ENCODE results near the gene NT5C. TPM values are rescaled to one million over a fixed set of nuclear protein-coding genes. Genes with fewer than 3 reads are reported as not detected.

NT5C gene
- total RNA-seq, 3 donors from 2014 or later, result 79.6 to 106 (median 91.4) TPM

GRCh38 chr17:75124819-75125162, 6.8 kb downstream of the NT5C start:
- intact Hi-C loops (cut with DNase I; ENCODE audit: low total_unique reads), result no loop called here
- H3K27ac ChIP-seq, result peak overlapping the region in 1 of 2 donors; percentile 43
- no peak for DNase-seq (ENCODE audit: low spot score in 2 of 2)
- TF ChIP-seq CTCF (IDR thresholded peaks at IDR 0.05) (no peak), POLR2AphosphoS5 (IDR thresholded peaks at IDR 0.05) (no peak), POLR2A (IDR thresholded peaks at IDR 0.05) (no peak)
- H3K9me3 ChIP-seq, result no peaks in the 10 kb centered on the region
- H3K4me3 ChIP-seq, result no peak overlapping the region
- H3K36me3 ChIP-seq, result no peaks in the 10 kb centered on the region
- H3K4me1 ChIP-seq, result no peaks in the 10 kb centered on the region
- no peaks in the 10 kb centered on the region for H3K27me3 ChIP-seq

GRCh38 chr17:75124041-75124818, 7.3 kb downstream of the NT5C start:
- TF ChIP-seq CTCF (IDR thresholded peaks at IDR 0.05) (no peak), POLR2A (IDR thresholded peaks at IDR 0.05) (no peak), POLR2AphosphoS5 (IDR thresholded peaks at IDR 0.05) (no peak)
- DNase-seq (ENCODE audit: low spot score in 2 of 2), result no peak
- no peaks in the 10 kb centered on the region for H3K9me3 ChIP-seq
- intact Hi-C loops (cut with DNase I; ENCODE audit: low total_unique reads), result no loop called here
- peak overlapping the region in 1 of 2 donors; percentile 43 for H3K27ac ChIP-seq
- no peak overlapping the region for H3K4me3 ChIP-seq
- H3K4me1 ChIP-seq, result no peaks in the 10 kb centered on the region
- no peaks in the 10 kb centered on the region for H3K36me3 ChIP-seq
- no peaks in the 10 kb centered on the region for H3K27me3 ChIP-seq

GRCh38 chr17:75118307-75118706, 13.2 kb downstream of the NT5C start:
- H3K4me3 ChIP-seq, result no peak overlapping the region
- no peak for DNase-seq (ENCODE audit: low spot score in 2 of 2)
- no peaks in the 10 kb centered on the region for H3K36me3 ChIP-seq
- no peaks in the 10 kb centered on the region for H3K27me3 ChIP-seq
- H3K4me1 ChIP-seq, result no peaks in the 10 kb centered on the region
- no peak for TF ChIP-seq POLR2A (IDR thresholded peaks at IDR 0.05)
- TF ChIP-seq CTCF (IDR thresholded peaks at IDR 0.05), result no peak
- TF ChIP-seq POLR2AphosphoS5 (IDR thresholded peaks at IDR 0.05), result no peak
- intact Hi-C loops (cut with DNase I; ENCODE audit: low total_unique reads), result loop anchor here (10.0 kb wide), 1 partner anchor 76 kb away; no protein-coding TSS in a partner anchor
- H3K27ac ChIP-seq, result no peak overlapping the region
- H3K9me3 ChIP-seq, result no peaks in the 10 kb centered on the region

- H3K4me1 ChIP-seq, result no peaks in the 10 kb centered on the region
- no peak for DNase-seq (ENCODE audit: low spot score in 2 of 2)
- no peaks in the 10 kb centered on the region for H3K36me3 ChIP-seq
- no peak overlapping the region for H3K27ac ChIP-seq
- TF ChIP-seq POLR2AphosphoS5 (IDR thresholded peaks at IDR 0.05), result no peak
- no peak for TF ChIP-seq POLR2A (IDR thresholded peaks at IDR 0.05)
- TF ChIP-seq CTCF (IDR thresholded peaks at IDR 0.05), result no peak
- no peaks in the 10 kb centered on the region for H3K27me3 ChIP-seq
- intact Hi-C loops (cut with DNase I; ENCODE audit: low total_unique reads), result loop anchor here (10.0 kb wide), 1 partner anchor 78 kb away; no protein-coding TSS in a partner anchor
- H3K4me3 ChIP-seq, result no peak overlapping the region
- no peaks in the 10 kb centered on the region for H3K9me3 ChIP-seq
These were observed 14.8 kb downstream of the NT5C start for GRCh38 chr17:75116737-75117136.

GRCh38 chr17:75115555-75115954, 16.0 kb downstream of the NT5C start:
- Histone ChIP-seq H3K4me3 (no peak overlapping the region), H3K27me3 (no peaks in the 10 kb centered on the region), H3K4me1 (no peaks in the 10 kb centered on the region), H3K27ac (no peak overlapping the region), H3K36me3 (no peaks in the 10 kb centered on the region), H3K9me3 (no peaks in the 10 kb centered on the region)
- TF ChIP-seq POLR2A (IDR thresholded peaks at IDR 0.05) (no peak), CTCF (IDR thresholded peaks at IDR 0.05) (no peak), POLR2AphosphoS5 (IDR thresholded peaks at IDR 0.05) (no peak)
- intact Hi-C loops (cut with DNase I; ENCODE audit: low total_unique reads), result loop anchor here (10.0 kb wide), 1 partner anchor 79 kb away; no protein-coding TSS in a partner anchor
- DNase-seq (ENCODE audit: low spot score in 2 of 2), result no peak
